ENCODE measurements around the gene HRH4. TPM values are rescaled to one million over a fixed set of nuclear protein-coding genes. Genes with fewer than 3 reads are reported as not detected.

Gene HRH4
- total and polyA plus RNA-seq, 10 of the 15 experiments (the other 5 are each of a cell fraction or from before 2014, with no cell fraction given), result not detected

GRCh38 chr18:24502667-24503523 is 42.5 kb downstream of the HRH4 start (continued):
- no peak for TF ChIP-seq CBX5 (IDR thresholded peaks at IDR 0.05; ENCODE audit: low read depth)
- no peak for TF ChIP-seq STAT3 (IDR thresholded peaks at IDR 0.05; ENCODE audit: low read depth, low read length)
- no peak for TF ChIP-seq EP300 (IDR thresholded peaks at IDR 0.05; ENCODE audit: borderline replicate concordance in 1 of 2, control insufficient read depth in 1 of 2, low read depth in 2 of 2, low read length in 2 of 2)
- no peak for TF ChIP-seq YBX1 (IDR thresholded peaks at IDR 0.05)
- no peak for TF ChIP-seq ATF3 (IDR thresholded peaks at IDR 0.05; ENCODE audit: borderline replicate concordance, extremely low read depth, low read depth, low read length)

- Histone ChIP-seq H3K79me2 (ENCODE audit: control insufficient read depth, insufficient read depth, low read length) (no peaks in the 10 kb centered on the region), H3K27ac (ENCODE audit: control insufficient read depth, insufficient read depth) (no peak overlapping the region), H3K4me2 (ENCODE audit: control insufficient read depth, insufficient read depth) (no peak overlapping the region), H3K36me3 (ENCODE audit: control insufficient read depth in 2 of 2, insufficient read depth in 2 of 2, low read length in 1 of 2) (no peaks in the 10 kb centered on the region), H3K4me3 (no peak overlapping the region), H3K9ac (ENCODE audit: control insufficient read depth, insufficient read depth, low read length) (no peak overlapping the region), H2AFZ (ENCODE audit: control insufficient read depth, low read depth, low read length) (no peak overlapping the region), H3K27me3 (replicated peaks in 1 of 2; ENCODE audit: control insufficient read depth in 2 of 2, insufficient read depth in 2 of 2, low read length in 1 of 2) (no peaks in the 10 kb centered on the region; a peak in 2 of 4 replicates), H3K9me3 (replicated peaks; ENCODE audit: control insufficient read depth, insufficient read depth, low read length) (no peaks in the 10 kb centered on the region), H3K4me1 (ENCODE audit: control insufficient read depth, insufficient read depth, low read length) (no peaks in the 10 kb centered on the region), H4K20me1 (ENCODE audit: control insufficient read depth, insufficient read depth) (no peaks in the 10 kb centered on the region)
- no peak for FAIRE-seq
- ChIA-PET RAD21 (ENCODE audit: unreplicated experiment) (no interaction called here), CTCF (interaction anchor here (1.0 kb wide), 1 partner anchor 10 kb away, joined by 4 read pairs; no protein-coding TSS in a partner anchor), SMC1A (ENCODE audit: uncharacterized antibody, unreplicated experiment) (interaction anchor here (1.0 kb wide), 2 partner anchors 13 to 16 kb away, joined by 3 read pairs; no protein-coding TSS in a partner anchor), POLR2A (no interaction called here)
- in situ Hi-C loops (cut with MboI) (no loop called here), intact Hi-C loops (cut with micrococcal nuclease; ENCODE audit: unreplicated experiment) (no loop called here)
- BruUV-seq (replicated peaks), result no TSS peak
- DNase-seq (ENCODE audit: low read depth, low spot score), result no peak
- ATAC-seq, result no peak
- no peak for TF ChIP-seq SPI1 (IDR thresholded peaks at IDR 0.05; ENCODE audit: borderline replicate concordance, insufficient read depth, low read depth, low read length)
- WGBS (ENCODE audit: insufficient coverage, insufficient replicate concordance, low lambda C conversion rate, missing lambda C conversion rate), result 28% methylated on average over 4 of the region's 4 CpGs
These were observed 44.0 kb downstream of the HRH4 start for GRCh38 chr18:24504401-24504800.

Measured in GM12878 (cell line).